Stomach (tissue), 9 donors: ENCODE measurements around the gene ACTL8. TPM values are rescaled to one million over a fixed set of nuclear protein-coding genes. Genes with fewer than 3 reads are reported as not detected.
A peak's percentile ranks its signal among the peaks of the same experiment; 100 is the strongest.

Experiments
- DNase-seq, 2 donors: peaks; one replicate each; pipeline versions ENCODE4 v3.0.0 to v3.0.0-alpha.2; 2013 to 2019
- H3K27ac ChIP-seq, 5 donors: fragments of 200-600 bp in 4 of 5; sonication (generic) in 4 of 5; one replicate each; pipeline ENCODE4 v1.5.1; 2013 to 2019; ENCODE audit warnings: mild to moderate bottlenecking in 1 of 5, moderate library complexity in 1 of 5
- H3K27me3 ChIP-seq, 3 donors: fragments of 200-600 bp; sonication (generic); one replicate each; pipeline ENCODE4 v1.5.1; 2017 to 2019; ENCODE audit warnings: mixed run types in 1 of 3
- H3K36me3 ChIP-seq, 4 donors: fragments of 200-600 bp; sonication (generic); 1 replicate in 3 of 4; 2 replicates in 1 of 4; pipeline ENCODE4 v1.5.1; 2016 to 2019
- H3K4me1 ChIP-seq, 4 donors: fragments of 200-600 bp; sonication (generic); one replicate each; pipeline ENCODE4 v1.5.1; 2016 to 2019
- H3K4me3 ChIP-seq, 4 donors: fragments of 200-600 bp; sonication (generic) in 3 of 4; one replicate each; pipeline ENCODE4 v1.5.1; 2016 to 2019; ENCODE audit warnings: mild to moderate bottlenecking in 1 of 4
- H3K9me3 ChIP-seq, 4 donors: fragments of 200-600 bp; sonication (generic); one replicate each; pipeline ENCODE4 v1.5.1; 2016 to 2019
- EP300 ChIP-seq: sonication (generic); formaldehyde crosslinking; IDR thresholded peaks from one replicate; pipeline ENCODE4 v1.6.1; 2017; ENCODE audit warnings: antibody characterized with exemption
- POLR2A ChIP-seq, 4 donors: fragments of 450-650 bp; IDR thresholded peaks; one replicate each; pipeline ENCODE4 v1.6.1; 2016; ENCODE audit warnings: antibody characterized with exemption in 4 of 4, control low read depth in 2 of 4, mild to moderate bottlenecking in 1 of 4, moderate library complexity in 1 of 4
- POLR2AphosphoS5 ChIP-seq, 3 donors: sonication (generic); formaldehyde crosslinking; IDR thresholded peaks; one replicate each; pipeline ENCODE4 v1.6.1; 2016; ENCODE audit warnings: antibody characterized with exemption in 3 of 3
- WGBS, 5 donors: extraction: QIAGEN DNeasy Blood & Tissue Kit in 3 of 5; methylation state at CpG; one replicate each; pipeline versions ENCODE4 v1.1.5 to v1.1.7; 2013 to 2018; 5-methylcytosine and 5-hydroxymethylcytosine counted together
- intact Hi-C: fragments of 100-400 bp; cut with DNase I; formaldehyde crosslinking; loops from one replicate; pipeline ENCODE4 v1.15.1; 2023; ENCODE audit warnings: low total_unique reads
- polyA plus RNA-seq, 3 donors: library from polyadenylated mRNA; stranded (reverse); fragments of 200-250 nt; gene quantifications; one replicate each; pipeline ENCODE4 v1.2.3, GENCODE V29; 2013
- total RNA-seq, 5 donors: library from RNA; depleted of rRNA; stranded (reverse); fragments of >200 nt; gene quantifications; one replicate each; pipeline versions ENCODE4 v1.1.0 to v1.2.3, GENCODE V29; 2014 to 2016
- TF ChIP-seq, protein P1 (sequence below), 7 experiments: fragments of 450-650 bp in 4 of 7; fragments of 200-600 bp in 3 of 7; sonication (generic) in 3 of 7; IDR thresholded peaks; one replicate each; pipeline ENCODE4 v1.5.1; 2016 to 2019; ENCODE audit warnings: antibody characterized with exemption in 7 of 7, control low read depth in 2 of 7, mild to moderate bottlenecking in 1 of 7
- donor health status: healthy with polysubstance abuse.
- donor health status: Bipolar disorder and iron deficiency.
- donor health status: healthy.

ACTL8 gene
- total and polyA plus RNA-seq, 8 donors: not detected

- WGBS, 5 donors: 92 to 95% (median 94%) methylated on average over 10 to 22 of the region's 22 CpGs
- Histone ChIP-seq H3K36me3 (no peaks in the 10 kb centered on the region), H3K4me3 (no peak overlapping the region), H3K4me1 (no peaks in the 10 kb centered on the region), H3K9me3 (no peaks in the 10 kb centered on the region), H3K27ac (no peak overlapping the region), H3K27me3 (peaks cover 0 to 67% (median 19%) of the 10 kb centered on the region in 3 donors)
- intact Hi-C loops: no loop called here
- DNase-seq: peak in 1 of 2 donors; percentile 19
- TF ChIP-seq EP300 (no peak), POLR2AphosphoS5 (IDR thresholded peaks at IDR 0.05) (no peak), POLR2A (IDR thresholded peaks at IDR 0.05) (no peak)
- TF ChIP-seq, protein P1, sequence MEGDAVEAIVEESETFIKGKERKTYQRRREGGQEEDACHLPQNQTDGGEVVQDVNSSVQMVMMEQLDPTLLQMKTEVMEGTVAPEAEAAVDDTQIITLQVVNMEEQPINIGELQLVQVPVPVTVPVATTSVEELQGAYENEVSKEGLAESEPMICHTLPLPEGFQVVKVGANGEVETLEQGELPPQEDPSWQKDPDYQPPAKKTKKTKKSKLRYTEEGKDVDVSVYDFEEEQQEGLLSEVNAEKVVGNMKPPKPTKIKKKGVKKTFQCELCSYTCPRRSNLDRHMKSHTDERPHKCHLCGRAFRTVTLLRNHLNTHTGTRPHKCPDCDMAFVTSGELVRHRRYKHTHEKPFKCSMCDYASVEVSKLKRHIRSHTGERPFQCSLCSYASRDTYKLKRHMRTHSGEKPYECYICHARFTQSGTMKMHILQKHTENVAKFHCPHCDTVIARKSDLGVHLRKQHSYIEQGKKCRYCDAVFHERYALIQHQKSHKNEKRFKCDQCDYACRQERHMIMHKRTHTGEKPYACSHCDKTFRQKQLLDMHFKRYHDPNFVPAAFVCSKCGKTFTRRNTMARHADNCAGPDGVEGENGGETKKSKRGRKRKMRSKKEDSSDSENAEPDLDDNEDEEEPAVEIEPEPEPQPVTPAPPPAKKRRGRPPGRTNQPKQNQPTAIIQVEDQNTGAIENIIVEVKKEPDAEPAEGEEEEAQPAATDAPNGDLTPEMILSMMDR (IDR thresholded peaks at IDR 0.05): no peak
These were observed 67.8 kb downstream of the ACTL8 start for GRCh38 chr1:17822741-17823426.

GRCh38 chr1:17825273-17826164 is 70.4 kb downstream of the ACTL8 start:
- H3K4me3 ChIP-seq: no peak overlapping the region
- TF ChIP-seq, protein P1 (IDR thresholded peaks at IDR 0.05): no peak
- TF ChIP-seq POLR2A (IDR thresholded peaks at IDR 0.05): no peak
- TF ChIP-seq POLR2AphosphoS5 (IDR thresholded peaks at IDR 0.05): no peak
- no peak for TF ChIP-seq EP300
- no peaks in the 10 kb centered on the region for H3K4me1 ChIP-seq
- intact Hi-C loops: no loop called here
- WGBS, 5 donors: 58 to 76% (median 65%) methylated on average over 26 to 33 of the region's 33 CpGs
- H3K9me3 ChIP-seq: no peaks in the 10 kb centered on the region
- H3K27me3 ChIP-seq: peaks cover 0 to 72% (median 15%) of the 10 kb centered on the region in 3 donors
- H3K36me3 ChIP-seq: no peaks in the 10 kb centered on the region
- no peak overlapping the region for H3K27ac ChIP-seq
- peak in 1 of 2 donors; percentile 21 for DNase-seq

DNA sequence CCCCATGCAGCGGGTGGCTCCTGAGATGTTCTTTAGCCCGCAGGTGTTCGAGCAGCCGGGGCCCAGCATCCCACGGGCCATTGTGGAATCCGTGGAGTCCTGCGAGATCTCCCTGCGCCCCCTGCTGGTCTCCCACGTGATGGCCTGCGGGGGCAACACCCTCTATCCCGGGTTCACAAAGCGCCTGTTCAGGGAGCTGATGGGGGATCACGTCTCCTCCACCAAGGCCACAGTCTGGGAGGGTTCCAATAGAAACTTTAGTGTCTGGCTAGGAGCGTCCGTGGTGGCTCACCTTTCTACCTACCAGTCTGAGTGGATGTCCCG is 71.0 kb downstream of the ACTL8 start:
- Histone ChIP-seq H3K27ac (no peak overlapping the region), H3K36me3 (no peaks in the 10 kb centered on the region), H3K27me3 (peaks cover 0 to 79% (median 15%) of the 10 kb centered on the region in 3 donors), H3K9me3 (no peaks in the 10 kb centered on the region), H3K4me3 (no peak overlapping the region), H3K4me1 (no peaks in the 10 kb centered on the region)
- WGBS, 5 donors: 29 to 63% (median 33%) methylated on average over 6 to 16 of the region's 16 CpGs
- TF ChIP-seq, protein P1 (IDR thresholded peaks at IDR 0.05): peak in 4 of 7 experiments; percentile 19 to 39 (median 32)
- TF ChIP-seq EP300 (no peak), POLR2AphosphoS5 (IDR thresholded peaks at IDR 0.05) (no peak), POLR2A (IDR thresholded peaks at IDR 0.05) (no peak)
- peak; percentile 27 to 46 for DNase-seq
- intact Hi-C loops: no loop called here

- H3K9me3 ChIP-seq: no peaks in the 10 kb centered on the region
- H3K4me1 ChIP-seq: no peaks in the 10 kb centered on the region
- peaks cover 0 to 65% (median 16%) of the 10 kb centered on the region in 3 donors for H3K27me3 ChIP-seq
- H3K36me3 ChIP-seq: no peaks in the 10 kb centered on the region
- H3K27ac ChIP-seq: no peak overlapping the region
- no peak overlapping the region for H3K4me3 ChIP-seq
- TF ChIP-seq EP300 (no peak), POLR2AphosphoS5 (IDR thresholded peaks at IDR 0.05) (no peak)
- 30 to 42% (median 36%) methylated on average over 4 of the region's 4 CpGs for WGBS, 5 donors
- intact Hi-C loops: no loop called here
- no peak for DNase-seq
These were observed 73.9 kb downstream of the ACTL8 start for GRCh38 chr1:17828991-17829390.
